Small intestine (tissue), 7 donors: ENCODE results near the gene NME3. TPM values are rescaled to one million over a fixed set of nuclear protein-coding genes. Genes with fewer than 3 reads are reported as not detected.

ENCODE experiments used
- DNase-seq, 2 donors: peaks; one replicate each; pipeline versions ENCODE4 v3.0.0 to v3.0.0-alpha.2; 2013
- FAIRE-seq: peaks from 2 replicates; lab custom pipeline; 2012; peaks lifted over from hg19 to GRCh38; lab: Jason Lieb, UNC
- H3K27ac ChIP-seq, 3 donors: one replicate each; pipeline ENCODE4 v1.5.1; 2013; ENCODE audit warnings: low read length in 2 of 3, mild to moderate bottlenecking in 2 of 3, control low read depth in 1 of 3, inconsistent platforms in 1 of 3, low read depth in 1 of 3, moderate library complexity in 1 of 3
- H3K27me3 ChIP-seq, 3 donors: one replicate each; pipeline ENCODE4 v1.6.1; 2013; ENCODE audit warnings: low read length in 3 of 3, inconsistent platforms in 1 of 3; ENCODE audit not compliant: control insufficient read depth in 3 of 3, insufficient read depth in 3 of 3
- H3K36me3 ChIP-seq, 3 donors: one replicate each; pipeline ENCODE4 v1.6.1; 2013; ENCODE audit warnings: low read length in 3 of 3, inconsistent platforms in 1 of 3, low read depth in 1 of 3, mild to moderate bottlenecking in 1 of 3, moderate library complexity in 1 of 3; ENCODE audit not compliant: control insufficient read depth in 3 of 3, insufficient read depth in 2 of 3
- H3K4me1 ChIP-seq, 3 donors: one replicate each; pipeline ENCODE4 v1.6.1; 2013; ENCODE audit warnings: low read length in 2 of 3, inconsistent platforms in 1 of 3, low read depth in 1 of 3, mild to moderate bottlenecking in 1 of 3, moderate library complexity in 1 of 3; ENCODE audit not compliant: control insufficient read depth in 3 of 3, insufficient read depth in 2 of 3
- H3K4me3 ChIP-seq, 3 donors: one replicate each; pipeline ENCODE4 v1.5.1; 2013; ENCODE audit warnings: low read length in 3 of 3, control low read depth in 1 of 3, inconsistent platforms in 1 of 3, low read depth in 1 of 3, mild to moderate bottlenecking in 1 of 3, moderate library complexity in 1 of 3
- H3K9me3 ChIP-seq, 2 donors: one replicate each; pipeline ENCODE4 v1.6.1; 2013; ENCODE audit warnings: low read depth in 1 of 2, low read length in 1 of 2; ENCODE audit not compliant: control insufficient read depth in 2 of 2, insufficient read depth in 1 of 2
- WGBS, 3 donors: extraction: QIAGEN DNeasy Blood & Tissue Kit; methylation state at CpG; one replicate each; pipeline ENCODE4 v1.1.7; 2013; 5-methylcytosine and 5-hydroxymethylcytosine counted together
- polyA plus RNA-seq, 4 donors: library from polyadenylated mRNA; stranded (reverse) in 3 of 4; unstranded in 1 of 4; fragments of 200-250 nt in 3 of 4; fragments of 120-200 nt in 1 of 4; gene quantifications; one replicate each; pipeline versions ENCODE4 v1.2.1 to v1.2.3, GENCODE V29; 2013
- donor health status: healthy with polysubstance abuse.
- donor health status: control.
- donor health status: control.
- donor health status: Bipolar disorder and iron deficiency.
- donor health status: healthy.

The NME3 gene
- polyA plus RNA-seq, 4 donors, result 61.2 to 293 (median 153) TPM

DNA sequence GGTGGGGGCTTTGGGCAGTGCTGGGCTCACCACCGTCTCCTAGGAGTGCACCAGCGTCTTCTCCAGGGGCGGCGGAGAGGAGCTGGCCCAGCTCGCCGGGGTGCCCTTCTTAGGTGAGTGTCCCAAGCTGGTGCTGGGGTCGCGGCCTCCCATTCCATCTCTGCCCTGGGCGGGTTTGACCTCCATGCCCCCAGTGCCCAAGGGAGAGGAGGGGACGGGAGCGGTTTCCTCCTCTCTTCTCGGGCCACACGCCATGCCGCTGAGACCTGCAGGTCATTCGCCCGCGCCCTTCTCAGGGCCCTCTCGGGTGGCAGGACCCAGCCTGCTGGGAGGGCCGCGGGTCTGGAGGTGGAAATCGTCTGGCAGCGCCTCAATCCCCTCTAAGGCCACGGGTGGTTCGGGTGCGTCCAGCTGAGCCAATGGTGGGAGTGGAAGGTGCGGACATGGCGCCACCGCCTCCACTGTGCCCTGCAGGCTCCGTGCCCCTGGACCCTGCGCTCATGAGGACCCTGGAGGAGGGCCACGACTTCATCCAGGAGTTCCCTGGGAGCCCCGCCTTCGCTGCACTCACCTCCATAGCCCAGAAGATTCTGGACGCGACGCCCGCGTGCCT is 16.9 kb upstream of the NME3 start:
- peaks cover 0 to 82% (median 4%) of the 10 kb centered on the region in 3 donors for H3K36me3 ChIP-seq
- no peak overlapping the region for H3K27ac ChIP-seq
- no peak for FAIRE-seq
- WGBS, 3 donors, result 92 to 94% (median 93%) methylated on average over 34 to 38 of the region's 38 CpGs
- no peak overlapping the region for H3K4me3 ChIP-seq
- H3K27me3 ChIP-seq, result no peaks in the 10 kb centered on the region
- no peaks in the 10 kb centered on the region for H3K9me3 ChIP-seq
- peaks cover 0 to 6% (median 2%) of the 10 kb centered on the region in 3 donors for H3K4me1 ChIP-seq
- DNase-seq, result no peak

DNA sequence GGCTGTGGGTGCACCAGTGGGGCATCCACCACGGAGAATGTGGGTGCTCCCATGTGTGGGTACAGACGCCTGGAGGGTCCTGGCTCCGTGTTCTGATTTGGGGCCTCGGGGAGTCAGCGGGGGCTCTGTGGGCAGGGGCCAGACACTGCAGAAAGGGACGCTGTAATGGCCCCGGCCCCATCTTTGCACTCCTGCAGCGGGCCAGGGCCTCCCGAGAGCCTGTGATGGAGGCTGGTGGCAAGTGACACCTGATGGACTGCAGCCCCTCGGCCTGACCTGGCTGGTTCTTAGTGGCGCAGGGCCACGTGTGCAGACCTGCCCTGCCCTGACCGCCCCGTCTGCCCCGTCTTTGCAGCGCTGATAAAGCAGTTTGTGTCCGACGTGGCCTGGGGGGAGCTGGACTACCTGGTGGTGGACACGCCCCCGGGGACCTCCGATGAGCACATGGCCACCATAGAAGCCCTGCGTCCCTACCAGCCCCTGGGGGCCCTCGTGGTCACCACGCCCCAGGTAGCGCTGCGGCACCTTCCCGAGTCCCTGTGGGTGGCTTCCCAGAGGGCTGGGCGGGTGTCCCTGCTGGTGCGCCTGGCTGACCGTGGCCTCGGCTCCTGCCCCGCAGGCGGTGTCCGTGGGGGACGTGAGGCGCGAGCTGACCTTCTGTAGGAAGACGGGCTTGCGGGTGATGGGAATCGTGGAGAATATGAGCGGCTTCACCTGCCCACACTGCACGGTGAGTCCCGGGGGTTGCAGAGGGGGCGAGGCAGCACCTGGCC is 16.2 kb upstream of the NME3 start:
- FAIRE-seq, result no peak
- 92 to 94% (median 94%) methylated on average over 41 to 44 of the region's 44 CpGs for WGBS, 3 donors
- Histone ChIP-seq H3K36me3 (peaks cover 0 to 78% (median 4%) of the 10 kb centered on the region in 3 donors), H3K27me3 (no peaks in the 10 kb centered on the region), H3K27ac (no peak overlapping the region), H3K4me1 (peaks cover 0 to 6% (median 2%) of the 10 kb centered on the region in 3 donors), H3K9me3 (no peaks in the 10 kb centered on the region), H3K4me3 (no peak overlapping the region)
- no peak for DNase-seq

DNA sequence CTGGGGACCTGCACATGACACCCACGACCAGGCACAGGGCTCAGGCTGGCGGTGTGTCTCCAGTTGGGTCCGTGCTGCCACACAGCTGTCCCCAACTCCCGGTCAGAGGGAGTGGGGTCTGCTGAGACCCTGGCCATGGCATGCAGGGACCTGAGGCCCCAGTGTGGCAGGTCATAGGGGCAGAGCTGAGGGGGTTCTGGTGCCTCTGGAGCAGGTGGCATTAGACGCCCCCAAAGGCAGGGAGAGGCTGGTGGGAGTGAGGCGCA is 15.6 kb upstream of the NME3 start:
- no peak for DNase-seq
- WGBS, 3 donors, result 88 to 92% (median 91%) methylated on average over 6 of the region's 6 CpGs
- FAIRE-seq, result no peak
- H3K4me3 ChIP-seq, result no peak overlapping the region
- H3K4me1 ChIP-seq, result peaks cover 0 to 6% (median 2%) of the 10 kb centered on the region in 3 donors
- H3K9me3 ChIP-seq, result no peaks in the 10 kb centered on the region
- no peaks in the 10 kb centered on the region for H3K27me3 ChIP-seq
- H3K36me3 ChIP-seq, result peaks cover 0 to 74% (median 4%) of the 10 kb centered on the region in 3 donors
- H3K27ac ChIP-seq, result no peak overlapping the region

DNA sequence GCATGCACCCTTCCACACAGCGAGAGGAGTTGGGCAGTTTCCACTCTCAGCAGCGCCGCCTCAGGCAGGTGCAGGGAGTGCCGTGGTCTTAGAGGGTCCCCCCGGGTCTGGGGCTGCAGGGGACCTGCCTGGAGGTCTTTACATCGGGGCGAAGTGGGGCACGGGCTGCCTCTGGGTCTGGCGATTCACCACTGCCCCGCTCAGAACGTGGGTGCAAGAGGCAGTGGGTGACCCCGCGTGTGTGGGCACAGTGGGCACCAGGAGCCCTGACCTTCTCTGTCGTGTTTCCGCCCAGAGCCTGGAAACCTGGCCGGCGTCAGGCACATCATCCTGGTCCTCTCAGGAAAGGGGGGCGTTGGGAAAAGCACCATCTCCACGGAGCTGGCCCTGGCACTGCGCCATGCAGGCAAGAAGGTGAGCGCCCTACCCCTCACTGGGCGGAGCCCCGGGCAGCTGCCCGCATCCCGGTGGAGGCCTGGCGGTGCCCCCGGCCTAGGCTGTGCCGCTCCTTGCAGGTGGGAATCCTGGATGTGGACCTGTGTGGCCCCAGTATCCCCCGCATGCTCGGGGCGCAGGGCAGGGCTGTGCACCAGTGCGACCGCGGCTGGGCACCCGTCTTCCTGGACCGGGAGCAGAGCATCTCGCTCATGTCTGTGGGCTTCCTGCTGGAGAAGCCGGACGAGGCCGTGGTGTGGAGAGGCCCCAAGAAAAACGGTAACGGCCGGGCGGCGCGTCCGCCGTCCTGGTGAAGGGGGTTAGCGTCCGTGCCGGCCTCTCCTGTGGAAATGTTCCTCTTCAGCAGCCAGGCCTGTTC is 15.1 kb upstream of the NME3 start:
- peaks cover 0 to 7% (median 2%) of the 10 kb centered on the region in 3 donors for H3K4me1 ChIP-seq
- peaks cover 0 to 71% (median 0%) of the 10 kb centered on the region in 3 donors for H3K36me3 ChIP-seq
- no peaks in the 10 kb centered on the region for H3K27me3 ChIP-seq
- no peak overlapping the region for H3K27ac ChIP-seq
- no peaks in the 10 kb centered on the region for H3K9me3 ChIP-seq
- FAIRE-seq, result no peak
- 87 to 92% (median 88%) methylated on average over 48 to 51 of the region's 51 CpGs for WGBS, 3 donors
- no peak overlapping the region for H3K4me3 ChIP-seq
- DNase-seq, result no peak

DNA sequence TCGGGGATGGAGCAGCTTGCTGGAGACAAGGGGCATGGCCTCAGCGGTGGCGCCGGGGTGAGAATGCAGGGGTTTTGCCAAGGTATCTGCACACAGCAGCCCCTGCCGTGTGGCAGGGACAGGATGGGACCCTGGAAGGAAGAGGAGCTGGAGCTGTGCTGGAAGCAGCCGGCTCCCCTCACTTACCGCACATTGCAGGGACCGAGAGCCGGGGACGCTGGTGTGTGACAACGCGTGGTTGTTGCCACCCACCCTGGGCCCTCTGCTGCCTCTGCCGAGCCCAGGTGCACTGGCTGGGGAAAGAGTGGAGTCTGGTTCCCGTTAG is 14.5 kb upstream of the NME3 start:
- no peak for FAIRE-seq
- DNase-seq, result no peak
- no peak overlapping the region for H3K27ac ChIP-seq
- H3K4me1 ChIP-seq, result peaks cover 3 to 13% (median 5%) of the 10 kb centered on the region in 3 donors
- 90 to 93% (median 92%) methylated on average over 14 of the region's 14 CpGs for WGBS, 3 donors
- H3K27me3 ChIP-seq, result no peaks in the 10 kb centered on the region
- no peaks in the 10 kb centered on the region for H3K9me3 ChIP-seq
- H3K4me3 ChIP-seq, result no peak overlapping the region
- peaks cover 0 to 71% (median 0%) of the 10 kb centered on the region in 3 donors for H3K36me3 ChIP-seq

DNA sequence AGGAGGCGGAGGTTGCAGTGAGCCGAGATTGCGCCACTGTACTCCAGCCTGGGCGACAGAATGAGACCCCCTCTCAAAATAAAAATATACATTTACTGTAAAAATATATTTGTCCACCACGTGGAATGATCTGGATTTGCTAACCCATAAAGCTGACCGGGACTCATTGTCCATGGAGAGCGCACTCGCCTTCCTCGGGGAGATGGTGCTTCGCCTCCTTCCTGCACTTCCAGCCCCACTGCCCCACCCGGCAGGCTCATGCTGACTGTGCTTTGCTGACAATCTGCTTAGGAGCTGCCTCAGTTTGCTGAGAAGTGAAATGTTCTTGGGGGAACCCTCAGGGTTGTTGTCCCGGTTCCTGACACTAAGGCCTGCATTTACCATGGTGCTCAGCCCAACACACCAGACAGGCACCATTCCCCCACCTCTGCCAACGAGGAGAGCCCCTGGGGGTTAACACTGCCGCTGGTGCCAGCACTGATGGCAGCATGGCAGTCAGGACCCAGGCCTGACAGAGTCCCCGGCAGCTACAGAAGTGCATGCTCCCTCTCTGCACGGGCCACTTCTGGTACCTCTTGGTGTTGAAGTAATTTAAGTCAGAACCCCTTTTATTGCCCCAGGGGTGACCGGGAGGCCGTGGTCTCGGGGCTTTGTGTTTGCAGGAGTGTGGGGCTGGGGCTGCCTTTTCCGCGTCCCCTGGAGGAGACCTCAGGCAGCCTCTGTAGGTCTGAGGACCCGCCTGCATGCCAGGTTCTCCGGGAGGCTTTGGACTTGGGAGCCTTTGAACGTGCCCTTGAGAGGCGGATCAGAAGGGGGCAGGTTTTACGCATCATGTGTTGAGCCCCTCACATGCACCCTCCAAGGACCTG is 13.9 kb upstream of the NME3 start:
- Histone ChIP-seq H3K4me1 (peaks cover 3 to 14% (median 5%) of the 10 kb centered on the region in 3 donors), H3K27ac (no peak overlapping the region), H3K36me3 (peaks cover 0 to 70% (median 0%) of the 10 kb centered on the region in 3 donors), H3K9me3 (no peaks in the 10 kb centered on the region), H3K27me3 (no peaks in the 10 kb centered on the region), H3K4me3 (no peak overlapping the region)
- DNase-seq (no peak), FAIRE-seq (no peak)
- 86 to 91% (median 90%) methylated on average over 26 of the region's 26 CpGs for WGBS, 3 donors

DNA sequence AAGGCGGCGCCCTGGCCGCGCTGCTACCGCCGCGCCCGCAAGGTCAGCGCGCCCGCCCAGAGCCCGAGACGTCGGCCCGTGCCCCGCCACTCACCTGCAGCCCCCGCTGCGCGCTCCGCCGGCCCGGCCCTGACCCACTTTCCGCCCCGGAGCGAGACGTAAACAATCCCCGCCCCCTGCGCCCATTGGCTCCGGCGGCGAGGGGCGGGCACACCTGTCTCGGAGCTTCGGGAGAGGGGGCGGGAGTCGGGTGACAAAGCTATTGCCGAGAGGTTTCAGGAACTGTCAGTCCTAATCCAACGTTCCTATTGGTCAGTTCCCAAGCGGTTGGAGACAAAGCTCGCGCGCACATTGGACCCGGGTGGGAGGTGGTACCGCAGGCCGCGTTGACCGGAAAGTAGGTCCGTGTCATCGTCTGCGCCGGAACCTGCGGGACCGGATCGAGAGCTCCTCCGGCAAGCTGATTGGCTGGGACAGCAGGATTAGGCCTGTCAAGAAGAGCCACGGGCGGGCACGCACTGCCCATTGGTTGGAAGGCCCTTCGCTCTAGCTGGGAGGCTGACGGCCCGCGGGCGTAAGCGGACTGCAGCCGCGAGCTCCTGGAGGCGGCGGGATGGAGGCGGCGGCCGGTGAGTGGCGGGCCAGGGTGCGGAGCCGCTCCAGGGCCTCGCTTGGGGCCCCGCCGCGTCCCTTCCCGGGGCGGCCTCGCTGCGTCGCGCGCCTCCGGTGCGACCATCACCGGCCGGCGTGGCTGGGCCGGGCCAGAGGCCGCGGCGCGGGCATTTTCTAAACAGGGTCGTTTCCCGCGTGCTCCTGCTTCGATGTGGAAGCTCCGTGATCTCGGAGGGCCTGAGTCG is 11.3 kb upstream of the NME3 start, which contains the start of the genes NUBP2 and SPSB3:
Gene NUBP2 (plus strand): TSS at position 553 of the 857 bp plus-strand sequence. CDS start 61 bp downstream, at position 614.
Gene SPSB3 (minus strand): TSS at position 164 of the 857 bp plus-strand sequence. CDS start 1,088 bp downstream, outside the sequence.
- Histone ChIP-seq H3K27ac (peak within 1 kb of the TSS; percentile 58 to 80 (median 72)), H3K4me3 (peak within 1 kb of the TSS; percentile 77 to 91 (median 88)), H3K4me1 (peaks cover 3 to 26% (median 5%) of the 10 kb centered on the region in 3 donors), H3K9me3 (no peaks in the 10 kb centered on the region), H3K27me3 (no peaks in the 10 kb centered on the region), H3K36me3 (peaks cover 0 to 70% (median 0%) of the 10 kb centered on the region in 3 donors)
- 0% methylated on average over 82 to 102 of the region's 102 CpGs for WGBS, 3 donors
- FAIRE-seq, result peak; percentile 98
- DNase-seq, result peak; percentile 100
